Thyroid gland (tissue), 4 donors: ENCODE data around the gene RBMS1. TPM values are rescaled to one million over a fixed set of nuclear protein-coding genes. Genes with fewer than 3 reads are reported as not detected.

Source experiments
- DNase-seq, 2 donors: peaks; one replicate each; pipeline ENCODE4 v3.0.0-alpha.2; 2019
- H3K27ac ChIP-seq, 3 donors: fragments of 200-600 bp; sonication (generic); 1 replicate in 2 of 3; 2 replicates in 1 of 3; pipeline ENCODE4 v1.5.1; 2016 to 2019; ENCODE audit warnings: mild to moderate bottlenecking in 1 of 3, moderate library complexity in 1 of 3
- H3K27me3 ChIP-seq: fragments of 200-600 bp; sonication (generic); one replicate; pipeline ENCODE4 v1.5.1; 2019
- H3K36me3 ChIP-seq, 2 donors: fragments of 200-600 bp; sonication (generic); one replicate each; pipeline ENCODE4 v1.5.1; 2016 to 2019
- H3K4me1 ChIP-seq, 2 donors: fragments of 200-600 bp; sonication (generic); one replicate each; pipeline ENCODE4 v1.5.1; 2017 to 2019
- H3K4me3 ChIP-seq, 3 donors: fragments of 200-600 bp; sonication (generic); replicated peaks in 1 of 3; 1 replicate in 2 of 3; 2 replicates in 1 of 3; pipeline ENCODE4 v1.5.1; 2016; ENCODE audit warnings: mild to moderate bottlenecking in 1 of 3
- H3K9me3 ChIP-seq: fragments of 200-600 bp; sonication (generic); one replicate; pipeline ENCODE4 v1.5.1; 2017
- CTCF ChIP-seq, 6 experiments: fragments of 200-600 bp in 3 of 6; fragments of 450-650 bp in 3 of 6; sonication (generic) in 3 of 6; IDR thresholded peaks; one replicate each; pipeline ENCODE4 v1.5.1; 2016 to 2019; ENCODE audit warnings: antibody characterized with exemption in 6 of 6, mild to moderate bottlenecking in 2 of 6, inconsistent platforms in 1 of 6, moderate library complexity in 1 of 6
- POLR2A ChIP-seq, 2 donors: fragments of 450-650 bp; IDR thresholded peaks; one replicate each; pipeline ENCODE4 v1.6.1; 2017; ENCODE audit warnings: antibody characterized with exemption in 2 of 2, mild to moderate bottlenecking in 2 of 2, moderate library complexity in 1 of 2
- WGBS, 2 donors: methylation state at CpG; one replicate each; pipeline ENCODE4 v1.1.5; 2017; 5-methylcytosine and 5-hydroxymethylcytosine counted together
- intact Hi-C: fragments of 100-400 bp; cut with DNase I; formaldehyde crosslinking; loops from one replicate; pipeline ENCODE4 v1.15.1; 2023
- total RNA-seq, 4 donors: library from RNA; depleted of rRNA; stranded (reverse); fragments of >200 nt; gene quantifications; one replicate each; pipeline ENCODE4 v1.2.3, GENCODE V29; 2016

Gene RBMS1
- total RNA-seq, 4 donors from 2014 or later, result 50.9 to 80.1 (median 69.0) TPM

GRCh38 chr2:160459538-160460332 lies 33.9 kb downstream of the RBMS1 start:
- intact Hi-C loops, result no loop called here
- Histone ChIP-seq H3K36me3 (no peaks in the 10 kb centered on the region), H3K9me3 (no peaks in the 10 kb centered on the region), H3K27ac (no peak overlapping the region), H3K27me3 (no peaks in the 10 kb centered on the region), H3K4me3 (no peak overlapping the region), H3K4me1 (peaks cover 9 to 12% of the 10 kb centered on the region in 2 donors)
- TF ChIP-seq POLR2A (IDR thresholded peaks at IDR 0.05), result no peak
- no peak for TF ChIP-seq CTCF (IDR thresholded peaks at IDR 0.05)
- WGBS, 2 donors, result 68 to 75% methylated on average over 1 of the region's 1 CpG
- DNase-seq, result no peak

GRCh38 chr2:160458718-160459453 lies 34.7 kb downstream of the RBMS1 start:
- H3K36me3 ChIP-seq, result no peaks in the 10 kb centered on the region
- DNase-seq, result no peak
- no peak overlapping the region for H3K4me3 ChIP-seq
- WGBS, 2 donors, result 84 to 88% methylated on average over 10 of the region's 10 CpGs
- no peaks in the 10 kb centered on the region for H3K27me3 ChIP-seq
- no peak overlapping the region for H3K27ac ChIP-seq
- peaks cover 12 to 14% of the 10 kb centered on the region in 2 donors for H3K4me1 ChIP-seq
- no peak for TF ChIP-seq POLR2A (IDR thresholded peaks at IDR 0.05)
- TF ChIP-seq CTCF (IDR thresholded peaks at IDR 0.05), result no peak
- H3K9me3 ChIP-seq, result no peaks in the 10 kb centered on the region
- intact Hi-C loops, result no loop called here

- Histone ChIP-seq H3K27ac (no peak overlapping the region), H3K36me3 (no peaks in the 10 kb centered on the region), H3K4me1 (peaks cover 12 to 14% of the 10 kb centered on the region in 2 donors), H3K9me3 (no peaks in the 10 kb centered on the region), H3K27me3 (no peaks in the 10 kb centered on the region), H3K4me3 (no peak overlapping the region)
- WGBS, 2 donors, result 96 to 98% methylated on average over 5 of the region's 5 CpGs
- no peak for DNase-seq
- intact Hi-C loops, result no loop called here
- TF ChIP-seq CTCF (IDR thresholded peaks at IDR 0.05) (no peak), POLR2A (IDR thresholded peaks at IDR 0.05) (no peak)
Measured at GRCh38 chr2:160457588-160457987, 36.0 kb downstream of the RBMS1 start.

- no peak overlapping the region for H3K27ac ChIP-seq
- DNase-seq, result no peak
- peaks cover 12 to 14% of the 10 kb centered on the region in 2 donors for H3K4me1 ChIP-seq
- intact Hi-C loops, result no loop called here
- H3K27me3 ChIP-seq, result no peaks in the 10 kb centered on the region
- 79% methylated on average over 2 of the region's 2 CpGs for WGBS, 2 donors
- TF ChIP-seq POLR2A (IDR thresholded peaks at IDR 0.05) (no peak), CTCF (IDR thresholded peaks at IDR 0.05) (no peak)
- H3K36me3 ChIP-seq, result no peaks in the 10 kb centered on the region
- no peak overlapping the region for H3K4me3 ChIP-seq
- no peaks in the 10 kb centered on the region for H3K9me3 ChIP-seq
Measured at GRCh38 chr2:160454070-160454797, 39.4 kb downstream of the RBMS1 start.
